Measurements from ENCODE around the gene ATP5PB.

Gene ATP5PB

GRCh38 chr1:111476214-111476613 lies 26.9 kb downstream of the ATP5PB start:
- DNase-seq = no peak

DNA sequence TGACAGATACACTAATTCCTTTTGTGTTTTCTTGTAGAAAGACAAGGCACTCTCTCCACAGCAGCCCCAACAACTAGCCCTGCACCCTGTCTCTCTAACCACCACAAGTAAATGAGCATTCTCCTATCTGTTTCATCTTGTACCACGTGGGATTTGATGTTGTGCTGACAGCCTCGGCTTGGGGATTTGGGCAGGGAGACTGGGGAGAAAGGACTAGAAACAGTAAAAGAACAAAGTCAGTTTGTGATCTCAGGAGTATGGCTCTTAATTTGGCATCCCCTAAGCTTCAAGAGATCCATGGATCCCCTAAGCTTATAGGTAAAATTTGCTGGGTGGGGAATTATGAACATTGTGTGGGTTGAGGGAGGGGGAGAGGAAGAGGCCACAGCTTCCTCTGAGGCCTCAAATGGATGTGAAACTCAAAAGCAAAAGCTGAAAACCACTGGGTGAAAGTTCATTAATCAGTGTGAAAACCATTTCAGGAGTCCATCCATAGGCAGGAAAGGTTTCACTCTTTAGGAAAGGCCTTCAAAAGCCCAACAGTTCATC lies 27.6 kb downstream of the ATP5PB start:
- DNase-seq = no peak

GRCh38 chr1:111480674-111481073 lies 31.4 kb downstream of the ATP5PB start:
- no peak for DNase-seq

DNA sequence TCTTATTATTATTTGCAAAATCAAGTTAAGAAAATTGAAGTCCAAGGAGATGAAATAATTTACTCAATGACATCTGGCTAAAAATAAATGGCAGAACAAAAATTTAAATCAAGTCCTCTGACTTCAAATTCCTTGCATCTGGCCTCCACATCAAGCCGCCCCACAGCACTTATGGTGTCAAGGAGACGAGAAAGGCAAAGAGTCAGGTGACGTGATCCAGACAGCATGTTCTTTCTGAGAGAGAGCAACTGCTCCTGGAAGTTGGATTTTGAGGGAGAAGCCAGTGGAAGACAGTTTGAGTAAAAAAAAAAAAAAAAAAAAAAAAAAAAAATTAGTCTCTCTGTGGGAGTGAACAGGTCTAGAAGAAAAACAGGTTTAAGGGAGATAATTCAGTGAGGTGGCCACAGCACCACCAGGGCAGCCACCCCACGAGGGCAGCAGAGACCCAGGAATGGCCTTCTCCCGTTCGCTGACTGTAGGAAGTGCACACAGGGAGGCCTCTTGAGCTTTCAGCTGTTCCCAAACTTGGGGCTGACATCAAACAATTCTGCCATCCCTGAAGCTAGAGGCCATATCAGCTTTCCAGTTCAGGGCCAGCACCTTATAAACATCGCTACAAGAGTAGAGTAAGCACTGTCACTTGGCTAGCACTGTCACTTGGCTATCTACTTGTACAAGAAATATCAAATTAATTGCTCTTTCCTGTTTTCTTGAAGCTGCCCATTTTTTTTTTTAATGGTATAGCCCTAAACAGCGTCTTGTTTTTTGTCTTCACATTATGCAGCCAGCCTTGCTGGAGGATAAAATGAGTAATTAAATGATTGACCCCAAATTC lies 32.3 kb downstream of the ATP5PB start:
- DNase-seq = peak; percentile 62

GRCh38 chr1:111483166-111483565 lies 33.9 kb downstream of the ATP5PB start:
- DNase-seq = no peak

GRCh38 chr1:111483876-111484275 lies 34.6 kb downstream of the ATP5PB start:
- no peak for DNase-seq

GRCh38 chr1:111484391-111485026 lies 35.2 kb downstream of the ATP5PB start:
- DNase-seq = no peak

DNA sequence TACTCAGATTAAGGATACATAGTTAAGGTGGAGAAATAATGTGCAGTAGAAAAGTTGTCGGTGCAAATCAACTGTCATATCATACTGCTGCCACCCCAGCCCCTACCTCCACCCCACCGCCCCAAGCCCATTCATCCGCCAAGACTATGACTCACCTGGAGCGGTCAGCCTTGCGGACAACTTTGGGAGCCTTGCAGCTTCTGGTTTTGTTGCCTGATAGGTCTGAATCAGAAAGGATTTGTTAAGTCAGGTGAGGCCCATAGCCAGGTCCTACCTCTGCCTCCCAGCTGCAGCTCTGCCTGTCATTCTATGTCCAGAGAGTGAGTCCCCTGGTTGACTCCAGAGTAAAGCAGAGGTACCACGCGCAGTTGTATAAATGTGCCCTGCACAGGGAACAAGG lies 37.2 kb downstream of the ATP5PB start:
- no peak for DNase-seq

DNA sequence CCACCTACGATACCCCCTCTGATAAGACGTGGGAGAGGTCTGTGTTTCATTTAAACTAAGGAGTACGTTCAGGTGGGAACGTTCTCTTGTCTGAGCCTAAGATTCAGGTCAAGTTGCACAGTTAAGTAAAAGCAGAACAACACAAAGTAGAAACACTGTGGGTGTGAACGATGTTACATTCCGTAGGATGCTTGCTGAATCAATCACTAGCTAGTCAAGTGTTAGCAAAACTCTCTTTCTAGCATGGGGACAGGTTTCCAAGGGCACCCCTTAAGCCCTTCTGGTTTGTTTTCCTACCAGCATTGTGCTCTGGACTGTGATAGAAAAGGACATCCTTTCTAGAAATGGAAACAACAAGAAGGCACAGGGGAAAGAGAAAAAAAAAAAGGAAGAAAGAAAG lies 37.9 kb downstream of the ATP5PB start:
- no peak for DNase-seq

DNA sequence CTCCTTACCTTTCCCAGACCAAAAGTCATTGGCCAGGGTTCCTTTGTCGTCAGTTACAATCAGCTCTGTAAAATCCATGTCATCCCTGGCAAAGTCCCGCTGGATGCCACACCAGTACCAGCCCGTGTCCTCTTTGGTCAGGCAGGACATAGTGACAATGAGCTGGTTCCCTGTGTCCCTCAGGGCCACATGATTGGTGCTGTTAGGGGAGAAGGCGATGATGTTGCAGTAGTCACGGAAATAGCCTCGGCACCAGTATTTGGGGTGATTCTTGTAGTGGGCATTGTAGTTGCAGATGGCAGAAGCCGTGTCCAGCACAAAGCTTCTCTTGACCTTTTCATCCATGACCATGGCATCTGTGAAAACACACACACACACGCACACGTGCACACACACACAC lies 39.4 kb downstream of the ATP5PB start:
- DNase-seq = no peak

GRCh38 chr1:111489604-111490003 lies 40.3 kb downstream of the ATP5PB start:
- DNase-seq = no peak

DNA sequence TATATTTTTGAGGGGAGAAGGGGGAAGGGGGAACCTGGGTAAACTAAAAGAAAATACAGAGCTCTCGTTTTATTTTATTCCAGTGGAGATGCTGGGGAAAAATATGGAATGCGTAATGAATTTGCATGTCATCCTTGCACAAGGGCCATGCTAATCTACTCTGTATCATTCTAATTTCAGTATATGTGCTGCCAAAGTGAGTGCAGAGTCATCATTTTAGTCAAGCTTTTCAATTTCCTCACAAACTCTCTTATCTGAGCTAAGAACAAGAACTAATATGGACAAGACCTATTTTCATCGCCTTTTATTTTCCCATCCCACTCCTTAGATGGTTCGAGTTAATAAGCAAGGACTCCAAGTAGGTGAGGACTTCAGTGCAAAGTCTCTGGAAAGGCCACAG lies 41.0 kb downstream of the ATP5PB start:
- DNase-seq = no peak

DNA sequence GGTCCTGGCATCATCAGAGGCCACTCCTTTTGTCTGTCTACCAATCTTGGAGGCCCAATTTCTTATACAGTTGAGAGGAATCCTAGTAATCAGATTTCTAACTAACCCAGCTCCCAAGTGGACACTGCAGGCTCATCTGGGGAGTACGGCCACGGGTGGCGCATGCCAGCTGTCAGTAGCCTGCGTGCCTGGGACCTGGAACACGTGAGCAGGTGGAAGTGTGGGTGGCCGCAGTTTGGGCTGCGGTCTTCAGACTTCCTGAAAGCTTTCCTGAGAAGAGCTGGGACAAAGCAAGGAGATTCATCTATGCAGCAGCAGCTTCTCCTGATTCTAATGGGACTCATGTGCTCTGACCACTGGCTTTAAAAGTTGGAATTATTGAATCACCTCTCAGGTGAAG lies 41.8 kb downstream of the ATP5PB start:
- no peak for DNase-seq

GRCh38 chr1:111496398-111496797 lies 47.1 kb downstream of the ATP5PB start:
- no peak for DNase-seq

GRCh38 chr1:111497592-111497991 lies 48.3 kb downstream of the ATP5PB start:
- no peak for DNase-seq

- no peak for DNase-seq
Measured at GRCh38 chr1:111499026-111499785, 49.9 kb downstream of the ATP5PB start.

DNA sequence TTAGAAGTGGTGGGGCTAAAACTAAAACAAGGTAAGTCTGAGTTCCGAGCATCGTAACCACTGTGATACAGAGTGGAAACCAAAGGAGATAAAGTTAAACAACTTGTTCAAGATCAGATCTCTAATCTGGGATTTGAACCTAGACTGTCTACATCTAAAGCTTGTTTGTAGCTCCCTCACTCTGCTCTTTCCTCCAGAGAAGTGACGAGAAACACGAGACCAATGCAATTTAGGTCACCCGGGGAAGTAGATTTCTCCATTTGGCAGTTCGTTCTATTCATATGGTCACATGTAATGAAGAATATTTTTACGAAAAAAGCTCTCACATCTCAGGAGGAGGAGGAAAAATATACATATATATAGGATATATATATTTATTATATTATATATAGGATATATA lies 52.4 kb downstream of the ATP5PB start:
- DNase-seq = no peak

GRCh38 chr1:111503585-111504060 lies 54.4 kb downstream of the ATP5PB start, which contains the start of the genes ADORA3 and TMIGD3:
TSS of gene ADORA3 (minus strand) at chr1:111503633. CDS start at chr1:111503354, 279 bp downstream.
TSS of gene TMIGD3 (minus strand) at chr1:111503633. CDS start at chr1:111503354, 279 bp downstream.
- DNase-seq = no peak

GRCh38 chr1:111504097-111504496 lies 54.8 kb downstream of the ATP5PB start:
- DNase-seq = no peak

GRCh38 chr1:111505641-111506119 lies 56.4 kb downstream of the ATP5PB start:
- DNase-seq = no peak

DNA sequence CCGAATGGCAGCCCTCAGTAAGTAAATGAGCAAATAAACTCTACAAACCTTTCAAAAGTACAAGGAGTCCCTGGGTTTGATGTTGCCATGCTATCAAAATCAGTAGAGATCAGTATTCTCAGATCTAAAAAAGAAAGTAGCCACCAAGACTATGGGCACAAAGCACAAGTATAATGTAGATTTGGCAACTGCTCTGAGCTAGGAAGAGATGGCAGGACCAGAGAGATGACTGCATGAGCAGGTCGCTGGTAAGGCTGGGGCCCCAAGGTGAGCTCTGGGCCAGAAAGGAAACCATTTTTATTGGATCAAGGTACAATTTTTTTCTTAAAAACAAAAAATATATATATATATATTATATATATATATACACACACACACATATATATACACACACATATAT lies 57.3 kb downstream of the ATP5PB start:
- no peak for DNase-seq

DNA sequence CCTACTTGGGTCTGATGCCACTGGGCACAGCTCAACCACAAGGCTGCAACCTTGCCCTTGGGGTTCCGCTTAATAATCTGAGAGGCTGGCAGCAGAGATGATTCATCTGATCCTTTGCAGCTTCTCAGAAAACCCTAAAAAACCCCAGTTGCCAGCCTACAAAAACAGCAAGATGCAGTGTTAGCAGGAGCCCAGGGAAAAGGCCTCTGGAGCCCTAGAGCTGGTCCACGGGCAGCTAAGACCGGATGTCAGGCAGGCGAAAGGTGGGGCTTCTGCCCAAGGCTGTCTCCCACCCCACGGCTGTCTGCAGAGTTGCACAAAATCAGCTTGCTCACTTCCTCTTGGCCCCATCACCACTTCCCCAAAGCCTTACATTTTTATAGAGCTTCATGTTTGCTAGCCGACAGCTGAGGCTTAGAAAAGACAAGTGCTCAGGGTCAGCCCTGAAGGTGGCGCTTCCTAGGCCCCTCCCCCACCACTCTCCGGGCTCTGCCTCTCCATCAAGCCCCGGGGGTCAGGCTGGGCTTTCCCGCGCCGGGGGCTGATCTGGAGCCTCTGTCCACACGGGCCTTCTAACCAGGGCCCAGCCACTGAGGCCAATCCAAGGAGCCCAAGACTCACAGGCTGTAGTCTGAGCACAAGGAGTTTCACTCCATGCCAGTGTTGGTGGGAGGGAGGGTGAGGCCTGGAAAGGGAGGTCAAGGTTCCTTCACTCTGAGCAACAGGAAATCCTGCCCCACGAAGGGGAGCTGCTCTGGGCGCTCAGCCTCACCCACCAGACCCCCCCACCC lies 58.3 kb downstream of the ATP5PB start:
- no peak for DNase-seq

Data from NCI-H345 (cell line).